OCI-LY3 (cell line): Measurements from ENCODE around the gene PIK3IP1.
"Not testable (repeated sequence)": the region's sequence is repeated elsewhere in the genome, so short reads cannot be mapped to it uniquely, and the experiment has no call there.

Experiments
- H2AFZ ChIP-seq: fragments of 200-600, 300-600 bp; shearing (Covaris generic); 2 replicates; pipeline ENCODE4 v1.6.0; 2014; ENCODE audit warnings: antibody characterized with exemption, low read depth, low read length
- H3K27ac ChIP-seq: fragments of 200-600, 300-600 bp; sonication (generic); 2 replicates; pipeline ENCODE4 v1.5.1; 2014; ENCODE audit warnings: mild to moderate bottlenecking, low read length, moderate library complexity, mixed read lengths
- H3K27me3 ChIP-seq: fragments of 200-600, 300-600 bp; sonication (generic); 2 replicates; pipeline ENCODE4 v1.6.1; 2014; ENCODE audit warnings: low read depth, low read length, mixed read lengths
- H3K36me3 ChIP-seq: fragments of 200-600, 300-600 bp; sonication (generic); replicated peaks from 2 replicates; pipeline ENCODE3; 2014; ENCODE audit warnings: low read depth, low read length, mixed read lengths
- H3K4me1 ChIP-seq: fragments of 300-600, 200-600 bp; sonication (generic); 2 replicates; pipeline ENCODE4 v1.6.1; 2014; ENCODE audit warnings: low read length, mixed read lengths
- H3K4me2 ChIP-seq: fragments of 200-600, 300-600 bp; sonication (generic); 2 replicates; pipeline ENCODE4 v1.6.1; 2014; ENCODE audit warnings: low read length, mixed read lengths
- H3K4me3 ChIP-seq: fragments of 300-600, 200-600 bp; sonication (generic); 2 replicates; pipeline ENCODE4 v1.5.1; 2014; ENCODE audit warnings: antibody characterized with exemption, mild to moderate bottlenecking, low read length, moderate library complexity
- H3K79me2 ChIP-seq: fragments of 300-600, 200-600 bp; shearing (Covaris generic); 2 replicates; pipeline ENCODE4 v1.6.1; 2014; ENCODE audit warnings: mild to moderate bottlenecking, low read length, mixed read lengths
- H3K9ac ChIP-seq: fragments of 300-600, 200-600 bp; shearing (Covaris generic); 2 replicates; pipeline ENCODE4 v1.6.0; 2014; ENCODE audit warnings: mild to moderate bottlenecking, low read length, moderate library complexity
- H3K9me3 ChIP-seq: fragments of 200-600, 300-600 bp; shearing (Covaris generic); 2 replicates; pipeline ENCODE4 v1.6.1; 2014; ENCODE audit warnings: low read length, mixed read lengths; ENCODE audit not compliant: insufficient read depth
- H4K20me1 ChIP-seq: fragments of 200-600, 300-600 bp; sonication (generic); 2 replicates; pipeline ENCODE4 v1.6.1; 2016; ENCODE audit warnings: low read length, mixed read lengths; ENCODE audit not compliant: insufficient read depth
- EZH2phosphoT487 ChIP-seq: fragments of 200-600 bp; shearing (Covaris generic); IDR thresholded peaks from 2 replicates; pipeline ENCODE4 v1.6.1; 2018; ENCODE audit warnings: antibody characterized with exemption, mixed run types, low read depth
- TF ChIP-seq, protein P1 (sequence below): fragments of 200-600, 300-600 bp; sonication (generic); IDR thresholded peaks from 2 replicates; pipeline ENCODE4 v1.5.1; 2014; ENCODE audit warnings: antibody characterized with exemption, low read length, low read depth

PIK3IP1 gene

DNA sequence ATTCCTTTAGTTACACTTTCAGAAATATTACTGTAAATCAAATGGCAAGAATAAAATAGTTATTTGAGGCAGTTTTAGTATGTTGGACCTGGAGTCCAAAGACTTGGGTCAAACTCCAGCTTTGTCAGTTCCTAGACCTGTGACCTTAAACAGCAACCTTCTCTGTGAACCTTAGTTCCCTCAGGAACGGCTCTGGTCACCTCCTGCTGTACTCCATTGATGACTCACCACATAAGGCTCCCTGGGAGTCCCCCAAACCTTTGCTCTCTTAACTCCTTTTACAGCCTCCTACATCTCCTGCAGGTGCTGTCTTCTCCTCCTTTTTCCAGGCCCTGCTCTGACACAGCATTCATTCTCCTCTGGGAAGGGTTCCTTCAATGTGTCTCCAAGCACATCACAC is 51.1 kb downstream of the PIK3IP1 start:
- TF ChIP-seq EZH2phosphoT487 = no peak
- TF ChIP-seq, protein P1, sequence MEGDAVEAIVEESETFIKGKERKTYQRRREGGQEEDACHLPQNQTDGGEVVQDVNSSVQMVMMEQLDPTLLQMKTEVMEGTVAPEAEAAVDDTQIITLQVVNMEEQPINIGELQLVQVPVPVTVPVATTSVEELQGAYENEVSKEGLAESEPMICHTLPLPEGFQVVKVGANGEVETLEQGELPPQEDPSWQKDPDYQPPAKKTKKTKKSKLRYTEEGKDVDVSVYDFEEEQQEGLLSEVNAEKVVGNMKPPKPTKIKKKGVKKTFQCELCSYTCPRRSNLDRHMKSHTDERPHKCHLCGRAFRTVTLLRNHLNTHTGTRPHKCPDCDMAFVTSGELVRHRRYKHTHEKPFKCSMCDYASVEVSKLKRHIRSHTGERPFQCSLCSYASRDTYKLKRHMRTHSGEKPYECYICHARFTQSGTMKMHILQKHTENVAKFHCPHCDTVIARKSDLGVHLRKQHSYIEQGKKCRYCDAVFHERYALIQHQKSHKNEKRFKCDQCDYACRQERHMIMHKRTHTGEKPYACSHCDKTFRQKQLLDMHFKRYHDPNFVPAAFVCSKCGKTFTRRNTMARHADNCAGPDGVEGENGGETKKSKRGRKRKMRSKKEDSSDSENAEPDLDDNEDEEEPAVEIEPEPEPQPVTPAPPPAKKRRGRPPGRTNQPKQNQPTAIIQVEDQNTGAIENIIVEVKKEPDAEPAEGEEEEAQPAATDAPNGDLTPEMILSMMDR = no peak
- Histone ChIP-seq H3K9ac (no peak overlapping the region), H2AFZ (no peak overlapping the region), H3K27ac (no peak overlapping the region), H3K79me2 (peaks cover 5% of the 10 kb centered on the region; the same call in 1 of the 2 replicates), H3K4me1 (no peaks in the 10 kb centered on the region), H3K9me3 (no peaks in the 10 kb centered on the region), H3K4me3 (no peak overlapping the region), H3K4me2 (no peak overlapping the region), H3K27me3 (no peaks in the 10 kb centered on the region), H3K36me3 (peaks cover 11% of the 10 kb centered on the region), H4K20me1 (peaks cover 9% of the 10 kb centered on the region; the same call in 1 of the 2 replicates)

DNA sequence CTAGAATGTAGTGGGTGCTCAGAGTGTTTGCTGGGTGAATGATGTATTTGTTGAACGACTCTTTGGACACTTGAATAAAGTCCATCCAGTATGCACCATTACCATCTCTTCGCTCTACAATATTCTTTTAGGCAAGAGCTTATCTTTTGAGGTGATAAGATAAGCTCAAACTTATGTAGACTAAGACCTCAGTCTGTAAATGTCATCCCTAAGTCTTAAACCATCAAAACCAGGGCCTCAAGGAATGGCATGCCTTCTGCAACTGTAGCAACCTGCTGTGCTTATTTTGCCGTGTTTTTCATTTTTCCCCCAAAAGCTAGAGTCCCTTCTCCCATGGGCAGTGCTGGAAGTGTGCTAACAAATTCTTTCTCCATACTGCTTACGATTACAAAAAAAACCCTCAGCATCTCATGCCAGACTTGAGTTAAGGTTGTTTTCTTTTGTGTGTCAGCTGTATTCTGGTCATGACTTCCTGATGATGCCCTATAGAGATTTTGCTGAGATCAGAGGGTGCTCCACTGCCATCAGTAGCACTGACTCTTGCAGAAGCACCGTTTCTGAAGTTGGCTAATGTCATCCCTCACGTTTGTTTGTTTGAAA is 52.4 kb downstream of the PIK3IP1 start:
- no peak overlapping the region for H3K4me3 ChIP-seq
- no peak for TF ChIP-seq EZH2phosphoT487
- TF ChIP-seq, protein P1 = no peak
- H3K79me2 ChIP-seq = peaks cover 8% of the 10 kb centered on the region
- no peak overlapping the region for H3K4me2 ChIP-seq
- peaks cover 10% of the 10 kb centered on the region for H3K36me3 ChIP-seq
- H3K4me1 ChIP-seq = no peaks in the 10 kb centered on the region
- no peak overlapping the region for H3K27ac ChIP-seq
- no peaks in the 10 kb centered on the region for H3K9me3 ChIP-seq
- H3K9ac ChIP-seq = no peak overlapping the region
- no peak overlapping the region for H2AFZ ChIP-seq
- H3K27me3 ChIP-seq = no peaks in the 10 kb centered on the region
- H4K20me1 ChIP-seq = peaks cover 11% of the 10 kb centered on the region; the same call in 1 of the 2 replicates

DNA sequence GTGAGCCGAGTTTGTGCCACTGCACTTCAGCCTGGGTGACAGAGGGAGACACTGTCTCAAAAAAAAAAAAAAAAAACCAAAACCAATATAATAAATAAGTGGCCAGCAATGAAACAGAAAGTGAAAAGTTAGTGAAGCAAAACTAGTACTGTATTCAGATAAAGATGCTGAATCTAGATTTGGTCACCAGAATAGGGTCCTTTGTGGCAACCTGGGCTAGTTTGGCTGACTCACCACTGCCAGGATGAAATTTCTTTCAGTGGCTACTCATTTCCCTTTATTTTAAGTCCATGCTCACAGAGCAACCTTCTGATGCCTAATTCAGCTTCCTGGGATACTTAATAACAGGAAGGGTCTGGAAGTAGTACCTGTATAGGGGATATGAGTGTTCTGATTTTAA is 54.2 kb downstream of the PIK3IP1 start:
- Histone ChIP-seq H3K79me2 (peaks cover 7% of the 10 kb centered on the region; the same call in 1 of the 2 replicates), H2AFZ (no peak overlapping the region), H3K4me2 (no peak overlapping the region), H3K9me3 (no peaks in the 10 kb centered on the region), H3K9ac (no peak overlapping the region), H3K27ac (no peak overlapping the region), H4K20me1 (peaks cover 14% of the 10 kb centered on the region; the same call in 1 of the 2 replicates), H3K4me3 (no peak overlapping the region), H3K36me3 (peaks cover 5% of the 10 kb centered on the region), H3K27me3 (no peaks in the 10 kb centered on the region), H3K4me1 (no peaks in the 10 kb centered on the region)
- TF ChIP-seq, protein P1 = no peak
- no peak for TF ChIP-seq EZH2phosphoT487

DNA sequence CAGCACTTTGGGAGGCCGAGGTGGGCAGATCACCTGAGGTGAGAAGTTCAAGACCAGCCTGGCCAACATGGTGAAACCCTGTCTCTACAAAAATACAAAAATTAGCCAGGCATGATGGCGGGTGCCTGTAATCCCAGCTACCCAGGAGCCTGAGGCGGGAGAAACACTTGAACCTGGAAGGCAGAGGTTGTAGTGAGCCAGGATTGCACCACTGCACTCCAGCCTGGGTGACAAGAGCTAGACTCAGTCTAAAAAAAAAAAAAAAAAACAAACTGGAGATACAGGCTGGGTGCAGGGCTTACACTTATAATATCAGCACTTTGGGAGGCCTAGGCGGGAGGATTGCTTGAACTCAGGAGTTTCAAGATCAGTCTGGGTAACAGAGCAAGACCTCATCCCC is 56.2 kb downstream of the PIK3IP1 start:
- H2AFZ ChIP-seq, H3K27ac ChIP-seq, H3K4me3 ChIP-seq, H3K9me3 ChIP-seq, H3K9ac ChIP-seq, H3K4me1 ChIP-seq, H3K79me2 ChIP-seq, H3K27me3 ChIP-seq, H3K36me3 ChIP-seq, H3K4me2 ChIP-seq: not testable (repeated sequence)
- peaks cover 14% of the 10 kb centered on the region; the same call in 1 of the 2 replicates for H4K20me1 ChIP-seq
